ENCODE measurements around the gene ELOVL4. TPM values are rescaled to one million over a fixed set of nuclear protein-coding genes. Genes with fewer than 3 reads are reported as not detected.
A peak's percentile ranks its signal among the peaks of the same experiment; 100 is the strongest.

The ELOVL4 gene
- polyA plus RNA-seq, 10 donors: 1.8 to 4.6 (median 3.1) TPM

GRCh38 chr6:79922018-79922417 lies 25.3 kb downstream of the ELOVL4 start:
- no peak for DNase-seq

DNA sequence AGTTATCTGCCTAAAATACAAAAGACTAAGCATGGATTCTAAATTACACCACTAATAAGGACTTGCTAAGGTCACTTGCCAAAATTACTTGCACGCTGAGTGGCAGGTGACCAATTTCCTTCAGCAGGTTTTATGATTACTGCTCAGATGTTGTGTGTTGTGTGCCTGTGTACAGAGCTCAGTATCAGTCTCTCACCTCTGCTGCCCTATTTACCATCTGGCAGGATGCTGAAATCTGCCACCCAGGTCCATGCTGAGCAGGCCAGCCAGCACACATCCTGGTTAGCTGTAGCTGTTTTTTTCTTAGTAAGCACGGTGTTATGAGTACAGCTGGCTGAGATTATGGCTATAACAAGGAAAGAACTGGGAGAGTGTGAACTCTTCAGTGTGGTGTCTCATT lies 34.0 kb downstream of the ELOVL4 start:
- DNase-seq: peak in 1 of 3 donors; percentile 5

- DNase-seq: no peak
Observed at GRCh38 chr6:79911992-79912391, 35.4 kb downstream of the ELOVL4 start.

DNA sequence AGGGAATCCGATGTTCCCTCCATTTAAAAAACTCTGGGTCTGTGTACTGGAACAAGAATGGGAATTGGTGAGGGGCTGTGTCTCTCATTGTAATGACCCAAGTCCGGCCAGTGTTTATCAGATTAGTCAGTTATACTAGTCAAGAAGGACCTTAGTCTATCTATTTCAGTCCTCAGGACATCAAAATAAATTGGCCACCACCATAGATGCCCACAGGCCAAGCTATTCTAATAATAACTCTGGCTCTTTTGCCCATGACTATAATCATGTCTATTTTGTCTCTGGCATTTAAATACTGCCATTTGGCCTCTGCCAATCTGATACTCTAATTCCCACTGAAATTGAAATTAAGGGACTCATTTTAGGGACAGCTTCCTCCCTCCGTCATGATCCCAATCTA lies 37.8 kb downstream of the ELOVL4 start:
- DNase-seq: no peak

- peak in 2 of 3 donors; percentile 9 to 36 for DNase-seq
Observed at GRCh38 chr6:79902046-79902445, 45.3 kb downstream of the ELOVL4 start.

- no peak for DNase-seq
Observed at GRCh38 chr6:79898076-79898475, 49.3 kb downstream of the ELOVL4 start.

DNA sequence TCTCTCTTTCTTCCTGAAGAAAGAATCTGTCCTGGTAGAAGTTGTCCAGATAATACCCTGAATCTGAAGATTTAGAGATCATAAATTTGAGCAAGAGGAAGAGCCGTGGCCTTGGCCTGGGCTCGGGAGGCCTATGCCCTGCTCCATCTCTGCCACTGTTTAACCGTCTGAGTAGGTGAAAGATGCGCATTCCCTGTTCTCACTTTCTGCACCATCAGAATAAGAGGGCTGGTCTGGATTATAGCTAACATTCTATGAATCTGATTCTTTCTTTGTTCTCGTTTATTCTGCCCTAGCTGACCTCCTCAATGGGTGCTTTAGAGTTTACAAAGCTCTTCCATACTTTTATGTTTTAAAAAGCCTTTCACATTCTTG lies 51.3 kb downstream of the ELOVL4 start:
- no peak for DNase-seq

- no peak for DNase-seq
Observed at GRCh38 chr6:79895382-79896074, 51.8 kb downstream of the ELOVL4 start.

DNA sequence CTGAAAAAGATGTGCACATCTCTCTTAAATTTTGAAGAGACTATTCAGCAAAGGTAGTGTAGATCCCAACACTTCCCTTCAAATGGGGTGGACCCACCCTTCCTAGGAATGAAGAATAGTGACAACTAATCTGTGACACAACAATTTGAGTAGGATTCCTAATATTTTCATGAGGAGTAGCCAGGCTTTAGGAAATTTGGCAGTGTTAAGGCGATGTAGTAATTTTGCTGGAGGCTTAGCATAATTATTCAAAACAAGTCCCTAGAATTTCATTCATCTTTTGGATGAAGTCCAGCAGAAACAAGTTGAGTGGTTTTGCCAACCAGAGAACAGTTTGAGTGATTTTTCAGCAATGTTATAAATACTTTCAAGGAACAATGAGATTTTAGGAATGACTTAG lies 52.4 kb downstream of the ELOVL4 start:
- no peak for DNase-seq

GRCh38 chr6:79888587-79888986 lies 58.8 kb downstream of the ELOVL4 start:
- DNase-seq: no peak

DNA sequence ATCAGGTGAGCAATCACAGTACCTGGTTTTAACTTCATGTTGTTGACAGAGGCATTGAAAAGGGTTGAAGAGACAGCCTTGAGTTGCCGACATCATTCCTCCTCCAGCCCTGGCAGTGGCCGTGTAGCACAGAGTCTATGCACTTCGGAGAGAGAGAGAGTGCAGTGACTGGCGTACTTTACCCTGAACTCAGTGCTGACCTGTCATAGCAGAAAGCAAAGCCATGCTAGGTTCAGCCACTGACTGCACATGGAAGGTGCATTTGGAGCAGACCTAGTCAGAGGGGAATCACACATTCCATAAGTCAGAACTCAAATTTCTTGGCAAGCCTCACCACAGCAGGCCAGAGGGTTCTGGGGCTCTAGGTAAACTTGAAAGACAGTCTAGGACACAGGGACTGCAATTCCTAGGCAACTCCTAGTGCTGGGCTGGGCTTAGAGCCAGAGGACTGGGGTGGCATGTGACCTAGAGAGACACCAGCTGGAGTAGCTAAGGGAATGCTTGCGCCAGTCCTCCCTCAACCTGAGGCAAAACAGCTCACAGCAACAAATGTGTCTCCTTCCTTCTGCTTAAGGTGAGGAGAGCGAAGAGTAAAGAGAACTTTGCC lies 69.1 kb downstream of the ELOVL4 start:
- no peak for DNase-seq

DNA sequence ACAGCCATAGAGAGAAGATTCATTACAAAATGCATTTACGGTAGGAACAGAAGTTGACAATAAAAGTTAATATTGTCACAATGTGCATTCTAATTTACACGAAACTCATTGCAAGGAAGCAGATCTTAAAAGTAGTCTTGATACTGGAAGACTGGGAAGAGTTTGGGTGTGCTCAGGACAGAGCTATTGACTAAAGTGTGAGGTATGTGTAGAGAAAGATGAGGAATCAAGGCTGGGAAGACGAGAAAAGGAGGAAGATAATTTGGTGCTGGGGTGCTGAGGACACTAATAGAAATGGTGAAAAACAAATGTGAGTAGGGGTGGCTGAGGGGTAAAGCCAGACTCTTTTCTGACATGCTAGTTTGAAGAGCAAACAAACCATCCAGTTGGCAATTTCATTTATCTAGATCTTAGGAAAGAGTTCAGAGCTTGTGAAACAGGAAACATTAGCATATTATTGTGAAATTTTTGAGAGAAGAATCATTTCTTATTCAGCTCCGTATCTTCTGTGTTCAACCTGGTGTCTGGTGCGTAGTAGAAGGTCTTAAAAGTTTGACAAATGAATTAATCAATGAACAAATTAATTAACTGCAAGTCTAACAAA lies 72.7 kb downstream of the ELOVL4 start:
- no peak for DNase-seq

DNA sequence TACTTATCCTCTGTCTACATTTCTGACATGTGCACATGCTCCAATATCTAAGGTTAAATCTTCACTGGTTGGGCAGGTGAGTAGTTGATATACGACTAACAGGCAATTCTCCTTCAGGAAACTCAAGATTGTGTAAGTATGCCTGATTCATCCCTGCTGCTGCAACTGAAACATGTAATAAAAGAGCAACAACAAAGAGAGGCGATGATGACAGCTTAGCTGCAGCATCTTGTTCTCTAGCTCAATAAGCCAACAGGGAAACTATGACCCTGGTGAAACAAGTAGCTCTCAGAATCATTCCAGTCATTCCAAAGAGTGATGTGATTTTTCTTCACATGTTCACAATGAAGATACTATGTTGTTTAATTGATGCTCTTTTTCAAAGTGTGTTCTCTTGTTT lies 74.4 kb downstream of the ELOVL4 start:
- DNase-seq: peak in 1 of 3 donors; percentile 21

DNA sequence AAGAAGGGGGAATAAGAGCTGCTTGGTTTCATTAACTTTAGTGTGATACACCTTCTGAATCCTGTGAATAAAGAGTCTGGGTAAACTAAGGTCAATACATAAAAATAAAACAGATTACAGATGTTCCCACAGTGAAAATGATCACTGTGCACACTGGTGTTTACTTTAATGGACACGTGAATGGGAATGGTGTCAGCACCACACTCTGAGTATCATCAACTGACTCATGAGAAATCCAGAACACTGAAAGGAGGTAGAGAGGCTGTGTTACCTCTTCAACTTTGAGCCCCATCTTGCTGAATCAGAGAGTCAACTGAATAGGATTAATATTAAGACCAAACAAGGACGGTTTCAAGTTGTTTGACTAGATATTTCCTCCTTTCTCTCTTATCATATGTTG lies 75.0 kb downstream of the ELOVL4 start:
- no peak for DNase-seq

GRCh38 chr6:79869600-79870084 lies 77.7 kb downstream of the ELOVL4 start:
- DNase-seq: peak; percentile 56 to 87 (median 80)

DNA sequence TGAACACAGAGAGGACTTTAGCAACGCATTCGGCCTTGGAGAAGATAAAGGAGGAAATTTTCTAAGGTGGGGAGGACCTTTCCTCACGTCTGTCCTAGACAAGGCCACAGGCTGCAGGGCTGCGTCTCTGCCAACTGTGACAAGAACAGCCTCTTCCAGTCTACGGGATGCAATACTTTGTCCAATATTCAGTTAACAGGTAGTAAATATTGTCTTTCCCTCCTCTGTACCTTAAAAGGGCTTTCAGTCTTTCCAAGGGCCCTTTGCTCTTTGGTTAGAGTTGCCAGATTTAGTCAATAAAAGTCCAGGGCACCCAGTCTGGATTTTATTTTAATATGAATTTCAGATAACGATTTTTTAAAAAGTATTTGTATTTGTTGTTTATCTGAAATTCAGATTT lies 78.2 kb downstream of the ELOVL4 start:
- DNase-seq: no peak

DNA sequence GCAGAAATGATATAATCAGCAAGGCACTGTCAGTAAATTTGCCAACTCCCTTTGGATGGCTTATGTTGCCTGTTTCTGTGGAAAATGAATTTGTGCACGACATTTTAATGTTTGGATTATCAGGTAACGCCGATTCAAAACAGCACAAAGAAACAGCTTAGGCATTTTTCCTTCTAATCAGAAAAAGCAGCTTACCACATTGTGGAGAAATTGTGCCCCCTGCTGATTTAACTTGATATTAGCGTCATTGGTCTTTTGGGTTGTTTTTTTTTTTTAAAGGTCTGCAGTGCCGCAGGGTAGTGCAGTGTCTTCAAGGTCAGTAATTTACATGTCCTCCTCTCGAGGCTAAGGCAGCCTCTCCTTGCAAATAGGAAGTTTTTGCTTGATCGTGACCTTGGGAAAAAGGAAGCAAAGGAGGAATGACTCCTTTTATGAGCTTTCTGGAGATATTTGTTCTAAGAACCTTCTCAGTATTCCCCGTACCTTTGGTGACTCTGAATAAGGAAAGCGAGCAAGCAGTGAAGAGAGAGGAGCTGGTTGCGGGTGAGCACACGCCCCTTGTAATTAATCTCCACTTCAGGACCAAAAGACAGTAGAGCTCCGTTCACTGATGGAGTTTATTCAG lies 79.1 kb downstream of the ELOVL4 start:
- peak; percentile 69 to 85 (median 75) for DNase-seq

Other genes starting within 250 kb of the ELOVL4 start
- 10 to 100 TPM in 5 of 10 donors, 1 to 10 TPM in 5; 5.7 to 15.1 (median 9.7) TPM for gene TTK, start 57.1 kb upstream of the ELOVL4 start, polyA plus RNA-seq (ENCODE audit: insufficient read length in 10 of 10)
- 10 to 100 TPM; 10.6 to 24.1 (median 20.4) TPM for gene BCKDHB, start 159.1 kb upstream of the ELOVL4 start, polyA plus RNA-seq (ENCODE audit: insufficient read length in 10 of 10)